ENCODE data around the gene SHC4. TPM values are rescaled to one million over a fixed set of nuclear protein-coding genes. Genes with fewer than 3 reads are reported as not detected.

Gene SHC4
- total and polyA plus RNA-seq, 2 of the 13 experiments (the other 11 are each of a cell fraction or from before 2014, with no cell fraction given), result 0.04 TPM; not detected in 1

- TF ChIP-seq ATF7-NPFF (CRISPR knock-in tag; IDR thresholded peaks at IDR 0.05; ENCODE audit: low read depth) (no peak), RAD51 (IDR thresholded peaks at IDR 0.05; ENCODE audit: borderline replicate concordance) (no peak), THAP9 (CRISPR knock-in tag; IDR thresholded peaks at IDR 0.05; ENCODE audit: borderline replicate concordance) (no peak), JUNB (CRISPR knock-in tag; IDR thresholded peaks at IDR 0.05; ENCODE audit: borderline replicate concordance) (no peak), TGIF2 (CRISPR knock-in tag; IDR thresholded peaks at IDR 0.05) (no peak)
- TF ChIP-seq, protein P1, sequence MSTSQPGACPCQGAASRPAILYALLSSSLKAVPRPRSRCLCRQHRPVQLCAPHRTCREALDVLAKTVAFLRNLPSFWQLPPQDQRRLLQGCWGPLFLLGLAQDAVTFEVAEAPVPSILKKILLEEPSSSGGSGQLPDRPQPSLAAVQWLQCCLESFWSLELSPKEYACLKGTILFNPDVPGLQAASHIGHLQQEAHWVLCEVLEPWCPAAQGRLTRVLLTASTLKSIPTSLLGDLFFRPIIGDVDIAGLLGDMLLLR (CRISPR knock-in tag; IDR thresholded peaks at IDR 0.05), result no peak
Measured at GRCh38 chr15:48954538-48954937, 9.2 kb downstream of the SHC4 start (continued).

DNA sequence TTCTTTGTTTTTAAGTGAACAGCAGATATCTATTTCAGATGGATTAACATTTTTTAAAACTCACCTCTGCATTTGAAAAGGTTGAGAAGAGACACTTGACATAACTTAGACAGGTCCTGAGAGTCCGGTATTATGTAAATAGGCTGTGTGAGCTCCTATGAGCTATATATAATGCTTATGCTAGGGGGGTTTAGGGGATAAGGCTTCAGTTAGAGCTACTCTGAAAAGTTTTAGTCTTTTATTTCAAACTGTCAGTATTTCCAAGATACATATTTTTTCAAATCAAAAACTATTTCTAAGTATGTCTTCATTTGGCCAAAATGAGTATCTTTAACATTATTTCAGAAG lies 16.9 kb downstream of the SHC4 start:
- no peak for TF ChIP-seq TSC22D2 (CRISPR knock-in tag; IDR thresholded peaks at IDR 0.05; ENCODE audit: borderline replicate concordance)
- no peak for TF ChIP-seq MATR3 (CRISPR knock-in tag; IDR thresholded peaks at IDR 0.05)
- no peak for TF ChIP-seq SOX13 (IDR thresholded peaks at IDR 0.05)
- no peak for TF ChIP-seq SOX13 (CRISPR knock-in tag; conservative IDR thresholded peaks at IDR 0.05 in 1 of 2, IDR thresholded peaks at IDR 0.05 in 1 of 2)
- no peak for TF ChIP-seq XBP1 (CRISPR knock-in tag; IDR thresholded peaks at IDR 0.05)
- TF ChIP-seq HMG20A (CRISPR knock-in tag; IDR thresholded peaks at IDR 0.05; ENCODE audit: borderline replicate concordance), result no peak
- no peak for TF ChIP-seq ZNF562 (CRISPR knock-in tag; IDR thresholded peaks at IDR 0.05; ENCODE audit: borderline replicate concordance)
- no peak for TF ChIP-seq CENPX (CRISPR knock-in tag; IDR thresholded peaks at IDR 0.05)
- TF ChIP-seq BATF2 (CRISPR knock-in tag; IDR thresholded peaks at IDR 0.05), result no peak
- no peak for TF ChIP-seq ZNF883 (CRISPR knock-in tag; IDR thresholded peaks at IDR 0.05; ENCODE audit: not compliant biosample characterization)
- no peak for TF ChIP-seq SCMH1 (CRISPR knock-in tag; IDR thresholded peaks at IDR 0.05; ENCODE audit: borderline replicate concordance)
- no peak for TF ChIP-seq ZNF703 (CRISPR knock-in tag; IDR thresholded peaks at IDR 0.05; ENCODE audit: borderline replicate concordance)
- 0% methylated on average over 1 of the region's 1 CpG for whole genome bisulfite sequencing (ENCODE audit: low lambda C conversion rate)
- Histone ChIP-seq H3K9ac (ENCODE audit: insufficient read depth, low read depth, low read length) (no peak overlapping the region), H3K27me3 (ENCODE audit: control insufficient read depth in 1 of 2, insufficient read depth in 2 of 2, low read length in 2 of 2) (no peaks in the 10 kb centered on the region), H4K20me1 (ENCODE audit: insufficient read depth, low read length) (no peaks in the 10 kb centered on the region), H3K4me3 (replicated peaks in 1 of 3; ENCODE audit: insufficient read depth in 1 of 3, low read depth in 2 of 3, low read length in 3 of 3) (no peak overlapping the region), H3K4me1 (ENCODE audit: insufficient read depth, low read length) (no peaks in the 10 kb centered on the region), H3K4me2 (ENCODE audit: low read depth, low read length) (no peak overlapping the region), H3K36me3 (replicated peaks in 1 of 2; ENCODE audit: control insufficient read depth in 1 of 2, insufficient read depth in 2 of 2, low read length in 2 of 2) (no peaks in the 10 kb centered on the region), H3K27ac (ENCODE audit: extremely low read length, insufficient read depth, low read length) (no peak overlapping the region), H2AFZ (ENCODE audit: low read length) (no peak overlapping the region), H3K79me2 (ENCODE audit: insufficient read depth, low read length) (no peaks in the 10 kb centered on the region), H3K9me3 (ENCODE audit: low read length) (no peaks in the 10 kb centered on the region)
- no peak for DNase-seq (ENCODE audit: low spot score)
- CTCF ChIA-PET (ENCODE audit: low intra/inter-chr PET ratio, low total read pairs), result no interaction called here
- in situ Hi-C loops (cut with HindIII; ENCODE audit: extremely low pct_ligation_motif_present, low pct_unique_long_range_greater_than_20kb) (no loop called here), intact Hi-C loops (cut with micrococcal nuclease; ENCODE audit: unreplicated experiment) (no loop called here)
- ATAC-seq, result no peak
- no peak for FAIRE-seq
- POLR2A ChIA-PET, result no interaction called here
- BruUV-seq (replicated peaks), result no TSS peak
